DOHH2 (cell line): ENCODE measurements around the gene ALOX5.
"Not testable (repeated sequence)": the region's sequence is repeated elsewhere in the genome, so short reads cannot be mapped to it uniquely, and the experiment has no call there.

Experiments
- H3F3A ChIP-seq: fragments of 200-600 bp; sonication (generic), shearing (Covaris generic); 2 replicates; pipeline ENCODE4 v1.6.0; 2016; ENCODE audit warnings: antibody characterized with exemption, mild to moderate bottlenecking; ENCODE audit not compliant: control insufficient read depth, insufficient read depth
- H3K27ac ChIP-seq: fragments of 200-600 bp; sonication (generic); 2 replicates; pipeline ENCODE4 v1.5.1; 2014; ENCODE audit warnings: low read depth, mild to moderate bottlenecking, low read length, moderate library complexity
- H3K27me3 ChIP-seq: fragments of 200-600 bp; sonication (generic); 2 replicates; pipeline ENCODE4 v1.6.1; 2014; ENCODE audit warnings: mild to moderate bottlenecking, low read length, mixed read lengths; ENCODE audit not compliant: control insufficient read depth
- H3K36me3 ChIP-seq: fragments of 200-600 bp; sonication (generic); 2 replicates; pipeline ENCODE4 v1.6.1; 2014; ENCODE audit warnings: mild to moderate bottlenecking, low read length, moderate library complexity, mixed read lengths; ENCODE audit not compliant: control insufficient read depth
- H3K4me1 ChIP-seq: fragments of 200-600 bp; sonication (generic); 2 replicates; pipeline ENCODE4 v1.6.1; 2014; ENCODE audit warnings: mild to moderate bottlenecking, low read length, mixed read lengths; ENCODE audit not compliant: control insufficient read depth
- H3K4me2 ChIP-seq: fragments of 200-600 bp; sonication (generic); 2 replicates; pipeline ENCODE4 v1.6.0; 2014; ENCODE audit warnings: mild to moderate bottlenecking, low read length, moderate library complexity
- H3K4me3 ChIP-seq: fragments of 200-600 bp; sonication (generic); 2 replicates; pipeline ENCODE4 v1.5.1; 2014; ENCODE audit warnings: mild to moderate bottlenecking, low read length, mixed read lengths
- H3K79me2 ChIP-seq: fragments of 200-600 bp; sonication (generic); 2 replicates; pipeline ENCODE4 v1.6.1; 2014; ENCODE audit warnings: mild to moderate bottlenecking, low read length, mixed read lengths; ENCODE audit not compliant: control insufficient read depth
- H3K9me2 ChIP-seq: fragments of 200-600 bp; sonication (generic); replicated peaks from 2 replicates; pipeline ENCODE4 v1.6.1; 2014; ENCODE audit warnings: mild to moderate bottlenecking, low read length, mixed read lengths; ENCODE audit not compliant: control insufficient read depth
- H3K9me3 ChIP-seq: fragments of 200-600 bp; sonication (generic); 2 replicates; pipeline ENCODE4 v1.6.1; 2014; ENCODE audit warnings: antibody characterized with exemption, low read length, mixed read lengths; ENCODE audit not compliant: control insufficient read depth, insufficient read depth
- H4K20me1 ChIP-seq: fragments of 200-600 bp; sonication (generic); 2 replicates; pipeline ENCODE4 v1.6.0; 2014; ENCODE audit warnings: low read depth, mild to moderate bottlenecking, antibody characterized with exemption, low read length, moderate library complexity; ENCODE audit not compliant: control insufficient read depth, insufficient read depth
- EZH2phosphoT487 ChIP-seq: fragments of 200-600 bp; sonication (generic); IDR thresholded peaks from 2 replicates; pipeline ENCODE4 v1.6.1; 2017; ENCODE audit warnings: borderline replicate concordance, mild to moderate bottlenecking, antibody characterized with exemption, low read length, moderate library complexity, mixed read lengths
- TF ChIP-seq, protein P1 (sequence below): fragments of 200-600 bp; sonication (generic); IDR thresholded peaks from one replicate; pipeline ENCODE4 v1.5.1; 2014; ENCODE audit warnings: antibody characterized with exemption, mild to moderate bottlenecking, low read depth, low read length; ENCODE audit not compliant: poor library complexity, severe bottlenecking

ALOX5 gene

DNA sequence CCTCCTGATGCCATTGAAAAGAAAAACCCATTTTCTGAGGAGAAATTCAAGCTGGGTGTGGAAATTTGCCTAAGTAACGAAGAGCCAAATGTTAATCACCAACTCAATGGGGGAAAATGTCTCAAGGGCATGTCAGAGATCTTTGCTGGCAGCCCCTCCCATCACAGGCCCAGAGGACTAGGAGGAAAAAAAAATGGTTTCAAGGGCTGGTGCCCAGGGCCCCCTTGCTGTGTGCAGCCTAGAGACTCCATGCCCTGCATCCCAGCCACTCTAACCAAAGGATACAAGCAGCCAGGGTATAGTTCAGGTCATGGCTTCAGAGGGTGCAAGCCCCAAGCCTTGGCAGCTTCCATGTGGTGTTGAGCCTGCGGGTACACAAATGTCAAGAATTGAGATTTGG is 106.3 kb downstream of the ALOX5 start:
- Histone ChIP-seq H3K4me1 (peaks cover 7% of the 10 kb centered on the region), H3K27me3 (no peaks in the 10 kb centered on the region), H3K79me2 (no peaks in the 10 kb centered on the region), H3K4me3 (no peak overlapping the region), H3K4me2 (no peak overlapping the region), H3K27ac (no peak overlapping the region), H3K9me2 (no peaks in the 10 kb centered on the region), H3F3A (no peaks in the 10 kb centered on the region; the same call in 1 of the 2 replicates), H3K36me3 (no peaks in the 10 kb centered on the region), H3K9me3 (peaks cover 6% of the 10 kb centered on the region; the same call in 1 of the 2 replicates), H4K20me1 (no peaks in the 10 kb centered on the region)
- TF ChIP-seq EZH2phosphoT487, result no peak
- TF ChIP-seq, protein P1, sequence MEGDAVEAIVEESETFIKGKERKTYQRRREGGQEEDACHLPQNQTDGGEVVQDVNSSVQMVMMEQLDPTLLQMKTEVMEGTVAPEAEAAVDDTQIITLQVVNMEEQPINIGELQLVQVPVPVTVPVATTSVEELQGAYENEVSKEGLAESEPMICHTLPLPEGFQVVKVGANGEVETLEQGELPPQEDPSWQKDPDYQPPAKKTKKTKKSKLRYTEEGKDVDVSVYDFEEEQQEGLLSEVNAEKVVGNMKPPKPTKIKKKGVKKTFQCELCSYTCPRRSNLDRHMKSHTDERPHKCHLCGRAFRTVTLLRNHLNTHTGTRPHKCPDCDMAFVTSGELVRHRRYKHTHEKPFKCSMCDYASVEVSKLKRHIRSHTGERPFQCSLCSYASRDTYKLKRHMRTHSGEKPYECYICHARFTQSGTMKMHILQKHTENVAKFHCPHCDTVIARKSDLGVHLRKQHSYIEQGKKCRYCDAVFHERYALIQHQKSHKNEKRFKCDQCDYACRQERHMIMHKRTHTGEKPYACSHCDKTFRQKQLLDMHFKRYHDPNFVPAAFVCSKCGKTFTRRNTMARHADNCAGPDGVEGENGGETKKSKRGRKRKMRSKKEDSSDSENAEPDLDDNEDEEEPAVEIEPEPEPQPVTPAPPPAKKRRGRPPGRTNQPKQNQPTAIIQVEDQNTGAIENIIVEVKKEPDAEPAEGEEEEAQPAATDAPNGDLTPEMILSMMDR, result no peak

DNA sequence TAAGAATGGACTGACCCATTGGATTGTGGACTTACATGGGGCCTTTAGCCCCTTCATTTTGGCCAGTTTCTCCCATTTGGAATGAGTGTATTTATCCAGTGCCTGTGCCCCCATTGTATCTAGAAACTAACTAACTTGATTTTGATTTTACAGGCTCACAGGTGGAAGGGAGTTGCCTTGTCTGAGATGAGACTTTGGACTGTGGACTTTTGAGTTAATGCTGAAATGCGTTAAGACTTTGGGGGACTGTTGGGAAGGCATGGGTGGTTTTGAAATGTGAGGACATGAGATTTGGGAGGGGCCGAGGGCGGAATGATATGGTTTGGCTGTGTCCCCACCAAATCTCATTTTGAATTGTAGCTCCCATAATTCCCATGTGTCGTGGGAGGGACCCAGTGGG is 107.1 kb downstream of the ALOX5 start:
- H3K36me3 ChIP-seq, H3K27me3 ChIP-seq, H3K79me2 ChIP-seq, H3K9me2 ChIP-seq, H3K27ac ChIP-seq, H3K4me3 ChIP-seq, H3K4me1 ChIP-seq, H4K20me1 ChIP-seq, H3F3A ChIP-seq, H3K4me2 ChIP-seq, H3K9me3 ChIP-seq: not testable (repeated sequence)

DNA sequence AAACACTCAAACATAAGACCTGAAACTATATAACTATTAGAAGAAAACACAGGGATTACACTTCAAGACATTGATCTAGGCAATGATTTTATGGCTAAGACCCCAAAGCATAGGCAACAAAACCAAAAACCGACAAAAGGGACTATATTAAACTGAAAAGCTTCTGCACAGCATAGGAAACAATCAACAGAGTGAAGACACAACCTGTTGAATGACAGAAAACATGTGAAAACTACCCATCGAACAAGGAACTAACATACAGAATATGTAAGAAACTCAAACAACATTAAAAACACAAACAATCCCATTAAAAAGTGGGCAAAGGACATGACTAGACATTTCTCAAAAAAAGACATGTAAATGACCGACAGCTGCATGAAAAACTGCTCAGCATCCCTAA is 109.0 kb downstream of the ALOX5 start:
- Histone ChIP-seq H3K36me3 (no peaks in the 10 kb centered on the region; the same call in 1 of the 2 replicates), H4K20me1 (no peaks in the 10 kb centered on the region), H3K27ac (no peak overlapping the region), H3K4me3 (no peak overlapping the region), H3F3A (no peaks in the 10 kb centered on the region; the same call in 1 of the 2 replicates), H3K79me2 (no peaks in the 10 kb centered on the region), H3K9me3 (no peaks in the 10 kb centered on the region), H3K9me2 (no peaks in the 10 kb centered on the region), H3K4me1 (peaks cover 7% of the 10 kb centered on the region), H3K27me3 (no peaks in the 10 kb centered on the region), H3K4me2 (no peak overlapping the region)
- TF ChIP-seq, protein P1, result no peak
- no peak for TF ChIP-seq EZH2phosphoT487

DNA sequence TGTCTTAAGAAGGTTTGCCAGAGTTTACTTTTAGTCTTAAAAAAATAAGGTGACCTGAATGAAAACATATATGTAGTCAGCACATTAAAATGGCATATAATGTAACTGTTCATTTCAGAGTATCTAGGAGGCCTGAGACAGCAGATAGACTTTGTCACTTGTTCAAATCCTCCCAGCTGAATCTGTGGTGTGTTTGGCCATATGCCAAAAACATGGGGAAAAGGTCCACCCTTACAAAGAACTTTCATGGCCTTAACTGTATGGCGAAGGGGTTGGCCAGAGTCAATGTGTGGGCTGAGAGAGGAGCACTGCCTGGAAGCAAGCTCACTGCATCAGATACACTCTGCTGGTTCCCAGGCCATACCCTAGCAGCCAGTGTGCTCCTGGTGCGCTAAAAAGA is 113.7 kb downstream of the ALOX5 start:
- no peak overlapping the region for H3K4me3 ChIP-seq
- peaks cover 7% of the 10 kb centered on the region for H3K4me1 ChIP-seq
- H3K79me2 ChIP-seq, result no peaks in the 10 kb centered on the region
- H3K36me3 ChIP-seq, result no peaks in the 10 kb centered on the region; the same call in 1 of the 2 replicates
- H3K27me3 ChIP-seq, result no peaks in the 10 kb centered on the region
- TF ChIP-seq, protein P1, result no peak
- TF ChIP-seq EZH2phosphoT487, result no peak
- no peaks in the 10 kb centered on the region; the same call in 1 of the 2 replicates for H3F3A ChIP-seq
- no peak overlapping the region for H3K4me2 ChIP-seq
- H3K9me2 ChIP-seq, result no peaks in the 10 kb centered on the region
- H3K9me3 ChIP-seq, result no peaks in the 10 kb centered on the region
- no peaks in the 10 kb centered on the region for H4K20me1 ChIP-seq
- H3K27ac ChIP-seq, result no peak overlapping the region
